Caco-2 (cell line): Measurements from ENCODE around the gene TOX3. TPM values are rescaled to one million over a fixed set of nuclear protein-coding genes. Genes with fewer than 3 reads are reported as not detected.

Experiments used
- BruUV-seq: library from RNA; stranded (reverse); fragments of 400-500 nt; replicated peaks from 2 replicates; lab custom pipeline; 2021; lab: Mats Ljungman, UMichigan
- CTCF ChIA-PET: fragments of 300-600 bp; sonication (Branson Sonifier 250); formaldehyde crosslinking; loops from one replicate; lab custom pipeline; 2022; ENCODE audit warnings: antibody characterized with exemption; lab: Charles Lee
- POLR2A ChIA-PET: fragments of 300-600 bp; sonication (Branson Sonifier 250); formaldehyde crosslinking; loops from one replicate; lab custom pipeline; 2022; ENCODE audit warnings: antibody characterized with exemption; lab: Charles Lee
- DNase-seq, 2 experiments: peaks; one replicate each; pipeline versions ENCODE4 v3.0.0 to v3.0.0-alpha.2; 2020 to 2022
- H3K27me3 ChIP-seq: replicated peaks from 2 replicates; pipeline ENCODE4 v1.6.0; 2011; ENCODE audit warnings: low read length; ENCODE audit not compliant: control insufficient read depth, insufficient read depth
- H3K36me3 ChIP-seq: 2 replicates; pipeline ENCODE4 v1.5.1; 2011; ENCODE audit warnings: low read length; ENCODE audit not compliant: control insufficient read depth, insufficient read depth
- H3K4me1 ChIP-seq: fragments of 250-450 bp; sonication (Bioruptor Pico); 2 replicates; pipeline ENCODE4 v1.5.1; 2020; ENCODE audit warnings: mild to moderate bottlenecking
- H3K4me3 ChIP-seq: 2 replicates; pipeline ENCODE4 v1.5.1; 2011; ENCODE audit warnings: low read depth, mild to moderate bottlenecking, control low read depth, low read length
- H3K9me3 ChIP-seq: fragments of 250-450 bp; sonication (Bioruptor Pico); 2 replicates; pipeline ENCODE4 v1.5.1; 2020; ENCODE audit warnings: mild to moderate bottlenecking, moderate library complexity
- H3K27ac Mint-ChIP-seq: one replicate; pipeline ENCODE4 v1.8.0; 2022; ENCODE audit warnings: mixed read lengths; ENCODE audit not compliant: unreplicated experiment
- H3K27me3 Mint-ChIP-seq: one replicate; pipeline ENCODE4 v1.8.0; 2022; ENCODE audit warnings: mixed read lengths; ENCODE audit not compliant: insufficient read depth, unreplicated experiment
- H3K36me3 Mint-ChIP-seq: one replicate; pipeline ENCODE4 v1.8.0; 2022; ENCODE audit warnings: mild to moderate bottlenecking, mixed read lengths; ENCODE audit not compliant: insufficient read depth, unreplicated experiment
- H3K4me1 Mint-ChIP-seq: one replicate; pipeline ENCODE4 v1.8.0; 2022; ENCODE audit warnings: low read depth, mixed read lengths; ENCODE audit not compliant: unreplicated experiment
- H3K4me3 Mint-ChIP-seq: one replicate; pipeline ENCODE4 v1.8.0; 2022; ENCODE audit warnings: mild to moderate bottlenecking, moderate library complexity, mixed read lengths; ENCODE audit not compliant: unreplicated experiment
- H3K9me3 Mint-ChIP-seq: one replicate; pipeline ENCODE4 v1.8.0; 2022; ENCODE audit warnings: mixed read lengths; ENCODE audit not compliant: unreplicated experiment
- CTCF ChIP-seq, 2 experiments: fragments of 200-600 bp in 1 of 2; IDR thresholded peaks; 1 replicate in 1 of 2; 2 replicates in 1 of 2; pipeline versions ENCODE4 v1.5.1 to v1.8.0; 2011 to 2022; ENCODE audit warnings: antibody characterized with exemption in 1 of 2, control low read depth in 1 of 2, inconsistent platforms in 1 of 2, low read depth in 1 of 2, low read length in 1 of 2, mild to moderate bottlenecking in 1 of 2, moderate library complexity in 1 of 2; ENCODE audit not compliant: insufficient read depth in 1 of 2, severe bottlenecking in 1 of 2, unreplicated experiment in 1 of 2
- intact Hi-C: fragments of 100-400 bp; cut with micrococcal nuclease; formaldehyde crosslinking; loops from one replicate; pipeline ENCODE4 v1.10.0; 2022; ENCODE audit not compliant: unreplicated experiment
- total RNA-seq: library from RNA; stranded (reverse); gene quantifications from 2 replicates; pipeline ENCODE4 v1.2.3, GENCODE V29; 2022

The TOX3 gene
- total RNA-seq, 1 experiment from 2014 or later = 3.6 TPM

- H3K4me3 ChIP-seq = no peak overlapping the region
- Mint-ChIP-seq H3K27me3 (no peaks in the 10 kb centered on the region), H3K27ac (no peak overlapping the region), H3K9me3 (peaks cover 10% of the 10 kb centered on the region), H3K4me3 (no peak overlapping the region), H3K36me3 (no peaks in the 10 kb centered on the region), H3K4me1 (no peaks in the 10 kb centered on the region)
- ChIA-PET POLR2A (no interaction called here), CTCF (no interaction called here)
- no peaks in the 10 kb centered on the region for H3K36me3 ChIP-seq
- H3K9me3 ChIP-seq = no peaks in the 10 kb centered on the region
- BruUV-seq = no TSS peak
- H3K27me3 ChIP-seq = no peaks in the 10 kb centered on the region
- no peak for TF ChIP-seq CTCF (IDR thresholded peaks at IDR 0.05; ENCODE audit: insufficient read depth in 1 of 2, low read depth in 1 of 2, low read length in 1 of 2, severe bottlenecking in 1 of 2, unreplicated experiment in 1 of 2)
- H3K4me1 ChIP-seq = no peaks in the 10 kb centered on the region
- intact Hi-C loops = no loop called here
- DNase-seq = no peak
These were observed 124.6 kb downstream of the TOX3 start for GRCh38 chr16:52422307-52422706.

GRCh38 chr16:52418201-52418600 is 128.7 kb downstream of the TOX3 start:
- Histone ChIP-seq H3K9me3 (no peaks in the 10 kb centered on the region), H3K36me3 (no peaks in the 10 kb centered on the region), H3K4me3 (no peak overlapping the region), H3K4me1 (no peaks in the 10 kb centered on the region), H3K27me3 (no peaks in the 10 kb centered on the region)
- intact Hi-C loops = no loop called here
- no TSS peak for BruUV-seq
- no peaks in the 10 kb centered on the region for H3K36me3 Mint-ChIP-seq
- CTCF ChIA-PET = no interaction called here
- no peak overlapping the region for H3K27ac Mint-ChIP-seq
- DNase-seq = no peak
- POLR2A ChIA-PET = no interaction called here
- TF ChIP-seq CTCF (IDR thresholded peaks at IDR 0.05; ENCODE audit: insufficient read depth in 1 of 2, low read depth in 1 of 2, low read length in 1 of 2, severe bottlenecking in 1 of 2, unreplicated experiment in 1 of 2) = no peak
- no peaks in the 10 kb centered on the region for H3K27me3 Mint-ChIP-seq
- H3K9me3 Mint-ChIP-seq = peaks cover 22% of the 10 kb centered on the region
- no peak overlapping the region for H3K4me3 Mint-ChIP-seq
- H3K4me1 Mint-ChIP-seq = no peaks in the 10 kb centered on the region

- peaks cover 22% of the 10 kb centered on the region for H3K9me3 Mint-ChIP-seq
- no peaks in the 10 kb centered on the region for H3K27me3 ChIP-seq
- H3K4me1 Mint-ChIP-seq = no peaks in the 10 kb centered on the region
- no peak for DNase-seq
- H3K36me3 Mint-ChIP-seq = no peaks in the 10 kb centered on the region
- no peak overlapping the region for H3K4me3 ChIP-seq
- H3K9me3 ChIP-seq = no peaks in the 10 kb centered on the region
- H3K36me3 ChIP-seq = no peaks in the 10 kb centered on the region
- no peaks in the 10 kb centered on the region for H3K4me1 ChIP-seq
- ChIA-PET POLR2A (no interaction called here), CTCF (no interaction called here)
- H3K27ac Mint-ChIP-seq = no peak overlapping the region
- H3K4me3 Mint-ChIP-seq = no peak overlapping the region
- intact Hi-C loops = no loop called here
- no TSS peak for BruUV-seq
- no peak for TF ChIP-seq CTCF (IDR thresholded peaks at IDR 0.05; ENCODE audit: insufficient read depth in 1 of 2, low read depth in 1 of 2, low read length in 1 of 2, severe bottlenecking in 1 of 2, unreplicated experiment in 1 of 2)
- no peaks in the 10 kb centered on the region for H3K27me3 Mint-ChIP-seq
These were observed 130.1 kb downstream of the TOX3 start for GRCh38 chr16:52416888-52417287.
